Left ventricle myocardium inferior (tissue), 1 donor: ENCODE data around the gene S100A2. TPM values are rescaled to one million over a fixed set of nuclear protein-coding genes. Genes with fewer than 3 reads are reported as not detected.

Source experiments
- DNase-seq: peaks from one replicate; pipeline ENCODE4 v3.0.0-alpha.2; 2020
- H3K27ac ChIP-seq: fragments of 200-600 bp; replicated peaks from 2 replicates; pipeline ENCODE4 v1.8.0; 2021
- H3K27me3 ChIP-seq: fragments of 200-600 bp; 2 replicates; pipeline ENCODE4 v1.8.0; 2021; ENCODE audit warnings: low read depth
- H3K36me3 ChIP-seq: fragments of 200-600 bp; 2 replicates; pipeline ENCODE4 v1.8.0; 2021
- H3K4me1 ChIP-seq: fragments of 200-600 bp; 2 replicates; pipeline ENCODE4 v1.8.0; 2021
- H3K4me3 ChIP-seq: fragments of 200-600 bp; 2 replicates; pipeline ENCODE4 v1.8.0; 2021; ENCODE audit warnings: mild to moderate bottlenecking, moderate library complexity
- H3K9me3 ChIP-seq: fragments of 200-600 bp; replicated peaks from 2 replicates; pipeline ENCODE4 v1.8.0; 2021
- intact Hi-C: fragments of 100-400 bp; cut with micrococcal nuclease; formaldehyde crosslinking; loops from one replicate; pipeline ENCODE4 v1.11.0; 2022
- total RNA-seq: library from RNA; stranded (reverse); fragmentation: NEBNext Ultra II Directional; extraction: Animal tissue kit (Norgen Biotek cat#: 25700); gene quantifications from one replicate; pipeline ENCODE4 v1.2.1, GENCODE V29; 2021
- TF ChIP-seq, protein P1 (sequence below): fragments of 200-600 bp; IDR thresholded peaks from 2 replicates; pipeline ENCODE4 v1.8.0; 2021; ENCODE audit warnings: antibody characterized with exemption, mild to moderate bottlenecking, borderline replicate concordance
- donor health status: DM: no; HTN: yes; CAD: no; lungs with severe emphysema.

S100A2 gene
- total RNA-seq, 1 donor from 2014 or later: 2.7 TPM

DNA sequence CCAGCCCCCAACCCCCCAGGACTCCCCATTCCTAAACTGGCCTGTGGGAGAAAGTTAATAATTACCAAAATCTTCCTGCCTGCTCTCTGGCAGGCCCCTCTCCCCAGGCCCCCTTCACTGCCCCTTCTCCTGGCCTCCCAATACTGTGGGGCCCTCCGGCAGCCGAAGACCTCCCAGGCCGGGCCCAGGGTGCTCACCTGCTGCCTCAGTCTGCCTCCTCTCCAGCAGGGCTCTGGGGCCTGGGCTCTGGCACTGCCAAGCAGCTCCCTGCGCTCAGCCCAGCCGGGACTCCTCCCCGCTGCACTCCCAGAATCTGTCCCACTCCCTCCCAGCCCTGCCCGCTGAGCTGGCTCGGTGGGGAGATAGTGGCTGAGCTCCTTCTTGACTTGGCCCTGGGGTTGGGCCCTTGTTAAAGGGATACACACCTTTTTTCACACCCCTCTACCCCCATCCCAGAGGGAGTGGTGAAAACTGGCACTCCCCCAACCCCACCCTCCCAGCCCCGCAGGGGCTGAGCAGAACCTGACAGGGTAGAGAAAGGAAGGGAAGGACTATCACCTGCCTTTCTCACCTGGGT, 47.2 kb upstream of the S100A2 start, which contains the start of gene S100A16:
Gene S100A16, minus strand, starts transcription at position 383 of the 577 bp plus-strand sequence. CDS start 4,986 bp downstream, outside the sequence.
- intact Hi-C loops: no loop called here

DNA sequence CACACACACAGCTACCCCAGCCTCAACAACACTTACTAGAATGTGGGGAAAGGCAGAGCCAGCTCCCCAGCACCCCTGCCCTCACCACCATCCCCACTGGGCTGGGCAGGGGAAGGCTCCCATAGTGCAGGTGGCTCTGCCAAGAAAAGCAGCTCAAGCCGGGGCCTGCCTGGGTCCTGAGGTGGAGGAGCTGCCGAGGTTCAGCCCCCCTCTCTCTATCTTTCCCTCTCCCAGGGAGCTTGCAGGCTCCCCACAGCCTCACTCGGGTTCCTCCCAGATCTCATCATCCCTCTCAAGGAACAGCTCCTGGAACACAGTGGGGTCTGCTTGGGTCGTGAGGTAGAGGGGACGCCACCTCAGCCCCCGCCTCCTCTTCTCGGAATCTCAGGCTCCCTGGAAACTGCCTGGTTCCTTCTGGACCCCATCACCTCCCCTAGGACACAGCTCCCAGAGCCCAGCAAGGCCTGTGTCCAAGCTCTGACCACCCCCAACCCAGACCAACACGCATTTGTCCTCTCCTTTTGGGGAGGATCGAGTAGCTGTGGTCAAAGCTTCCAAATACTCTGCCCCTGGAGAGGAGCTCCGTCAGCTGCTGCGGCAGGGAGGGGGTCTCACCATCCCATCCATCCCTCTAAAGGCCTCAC, 46.6 kb upstream of the S100A2 start:
- intact Hi-C loops: no loop called here
- H3K9me3 ChIP-seq: no peaks in the 10 kb centered on the region
- peaks cover 69% of the 10 kb centered on the region for H3K4me1 ChIP-seq
- H3K27me3 ChIP-seq: no peaks in the 10 kb centered on the region
- DNase-seq: no peak
- peaks cover 8% of the 10 kb centered on the region for H3K36me3 ChIP-seq
- H3K27ac ChIP-seq: peak overlapping the region; percentile 87
- TF ChIP-seq, protein P1, sequence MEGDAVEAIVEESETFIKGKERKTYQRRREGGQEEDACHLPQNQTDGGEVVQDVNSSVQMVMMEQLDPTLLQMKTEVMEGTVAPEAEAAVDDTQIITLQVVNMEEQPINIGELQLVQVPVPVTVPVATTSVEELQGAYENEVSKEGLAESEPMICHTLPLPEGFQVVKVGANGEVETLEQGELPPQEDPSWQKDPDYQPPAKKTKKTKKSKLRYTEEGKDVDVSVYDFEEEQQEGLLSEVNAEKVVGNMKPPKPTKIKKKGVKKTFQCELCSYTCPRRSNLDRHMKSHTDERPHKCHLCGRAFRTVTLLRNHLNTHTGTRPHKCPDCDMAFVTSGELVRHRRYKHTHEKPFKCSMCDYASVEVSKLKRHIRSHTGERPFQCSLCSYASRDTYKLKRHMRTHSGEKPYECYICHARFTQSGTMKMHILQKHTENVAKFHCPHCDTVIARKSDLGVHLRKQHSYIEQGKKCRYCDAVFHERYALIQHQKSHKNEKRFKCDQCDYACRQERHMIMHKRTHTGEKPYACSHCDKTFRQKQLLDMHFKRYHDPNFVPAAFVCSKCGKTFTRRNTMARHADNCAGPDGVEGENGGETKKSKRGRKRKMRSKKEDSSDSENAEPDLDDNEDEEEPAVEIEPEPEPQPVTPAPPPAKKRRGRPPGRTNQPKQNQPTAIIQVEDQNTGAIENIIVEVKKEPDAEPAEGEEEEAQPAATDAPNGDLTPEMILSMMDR: no peak
- H3K4me3 ChIP-seq: peak overlapping the region; percentile 74

More for the DNA sequence above, 47.2 kb upstream of the S100A2 start, which contains the start of gene S100A16:
- Histone ChIP-seq H3K4me1 (peaks cover 67% of the 10 kb centered on the region), H3K27me3 (no peaks in the 10 kb centered on the region), H3K9me3 (no peaks in the 10 kb centered on the region), H3K27ac (peak within 1 kb of the TSS; percentile 87), H3K36me3 (peaks cover 4% of the 10 kb centered on the region), H3K4me3 (peak within 1 kb of the TSS; percentile 74)
- DNase-seq: peak; percentile 78
- TF ChIP-seq, protein P1: no peak

DNA sequence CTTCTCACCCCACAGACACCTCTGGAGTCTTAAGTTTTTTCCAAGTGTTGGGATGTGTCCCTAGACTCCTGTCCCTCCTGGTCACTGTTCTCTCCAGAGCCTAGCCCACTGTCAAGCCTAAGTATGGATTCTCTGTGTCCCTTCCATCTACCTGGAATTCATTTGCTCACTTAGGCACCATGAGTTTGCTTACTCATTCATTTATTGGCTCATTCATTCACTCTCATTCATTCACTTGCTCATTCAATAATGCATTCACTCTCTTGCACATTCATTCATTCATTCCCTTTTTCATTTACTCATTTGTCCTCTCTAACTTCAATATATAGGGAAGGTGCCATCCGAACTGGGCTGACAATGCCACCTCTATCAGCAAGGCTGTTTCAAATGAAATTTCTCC, 45.7 kb upstream of the S100A2 start:
- intact Hi-C loops: no loop called here
- Histone ChIP-seq H3K36me3 (peaks cover 17% of the 10 kb centered on the region), H3K27me3 (no peaks in the 10 kb centered on the region), H3K27ac (no peak overlapping the region), H3K4me1 (peaks cover 67% of the 10 kb centered on the region), H3K9me3 (no peaks in the 10 kb centered on the region), H3K4me3 (peak overlapping the region; percentile 74)
- no peak for DNase-seq
- TF ChIP-seq, protein P1: no peak

DNA sequence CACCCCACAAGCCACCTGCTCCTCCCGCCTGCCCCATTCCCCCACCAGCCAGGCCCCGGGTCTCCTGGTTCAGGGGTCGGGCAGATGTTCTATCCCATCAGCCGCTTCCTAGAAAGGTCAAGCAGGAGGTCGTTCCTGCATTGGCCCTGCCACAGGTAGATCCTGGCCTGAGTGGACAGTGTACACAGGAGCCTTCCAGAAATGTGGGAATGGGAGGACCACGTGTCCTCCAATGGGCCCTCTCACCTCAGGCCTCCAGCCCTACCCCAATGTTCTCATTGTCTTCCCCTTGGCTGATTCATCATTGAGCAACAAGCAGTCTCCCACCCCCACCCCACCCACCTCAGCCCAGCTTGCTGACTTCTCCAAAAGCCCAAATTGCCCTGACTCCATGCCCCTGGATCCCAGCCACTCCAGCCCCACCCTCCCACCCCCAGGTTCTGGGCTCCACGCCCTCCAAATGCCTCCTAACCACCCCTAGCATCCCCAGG, 45.2 kb upstream of the S100A2 start:
- Histone ChIP-seq H3K9me3 (no peaks in the 10 kb centered on the region), H3K27me3 (no peaks in the 10 kb centered on the region), H3K27ac (peak overlapping the region; percentile 90), H3K4me3 (peak overlapping the region; percentile 74), H3K4me1 (peaks cover 62% of the 10 kb centered on the region), H3K36me3 (peaks cover 20% of the 10 kb centered on the region)
- DNase-seq: no peak
- intact Hi-C loops: no loop called here
- TF ChIP-seq, protein P1: no peak

DNA sequence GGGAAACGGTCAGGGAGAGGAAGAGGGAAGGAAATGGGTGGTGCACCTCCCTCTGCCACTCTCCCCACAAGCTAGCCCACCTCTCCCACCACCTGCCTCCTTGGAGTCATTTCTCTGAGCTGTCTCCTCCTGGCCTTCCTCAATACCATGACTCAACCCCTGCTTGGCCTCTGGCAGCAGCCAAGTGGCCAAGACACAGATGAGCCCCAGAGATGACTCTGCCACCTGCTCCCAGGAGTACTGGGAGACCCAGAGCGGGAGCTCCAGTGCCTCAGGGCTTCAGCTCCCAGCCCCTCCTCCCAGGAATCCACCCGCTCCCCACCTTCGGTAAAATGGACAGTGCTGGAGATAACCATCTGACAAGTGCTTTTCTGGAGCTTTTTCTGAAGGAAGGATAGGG, 44.7 kb upstream of the S100A2 start:
- Histone ChIP-seq H3K9me3 (no peaks in the 10 kb centered on the region), H3K4me3 (peak overlapping the region; percentile 2), H3K36me3 (peaks cover 26% of the 10 kb centered on the region), H3K27ac (peak overlapping the region; percentile 90), H3K4me1 (peaks cover 60% of the 10 kb centered on the region), H3K27me3 (no peaks in the 10 kb centered on the region)
- no peak for DNase-seq
- intact Hi-C loops: no loop called here
- TF ChIP-seq, protein P1: no peak
